Keratinocyte (primary cell): ENCODE results near the gene CARMIL1. TPM values are rescaled to one million over a fixed set of nuclear protein-coding genes. Genes with fewer than 3 reads are reported as not detected.
A peak's percentile ranks its signal among the peaks of the same experiment; 100 is the strongest.

Experiments used
- DNase-seq: peaks from one replicate; pipeline ENCODE4 v3.0.0-alpha.2; 2011; ENCODE audit warnings: low read depth, missing footprints, low spot score
- FAIRE-seq: peaks from 2 replicates; lab custom pipeline; 2011; peaks lifted over from hg19 to GRCh38; lab: Jason Lieb, UNC
- H2AFZ ChIP-seq: 2 replicates; pipeline ENCODE4 v1.6.0; 2012; ENCODE audit warnings: low read length, control low read depth, inconsistent platforms; ENCODE audit not compliant: control insufficient read depth
- H3K27ac ChIP-seq: 2 replicates; pipeline ENCODE4 v1.5.1; 2011; ENCODE audit warnings: low read length; ENCODE audit not compliant: control insufficient read depth, insufficient read depth
- H3K27me3 ChIP-seq: 3 replicates; pipeline ENCODE4 v1.6.0; 2011; ENCODE audit warnings: low read length; ENCODE audit not compliant: control insufficient read depth, insufficient read depth; ENCODE audit errors: extremely low read depth
- H3K36me3 ChIP-seq, 2 experiments: 2 replicates in 1 of 2; 3 replicates in 1 of 2; pipeline ENCODE4 v1.5.1; 2011; ENCODE audit warnings: low read length in 2 of 2, mild to moderate bottlenecking in 1 of 2; ENCODE audit not compliant: control insufficient read depth in 2 of 2, insufficient read depth in 2 of 2; ENCODE audit errors: extremely low read depth in 1 of 2
- H3K4me1 ChIP-seq: 3 replicates; pipeline ENCODE4 v1.5.1; 2011; ENCODE audit warnings: low read length; ENCODE audit not compliant: control insufficient read depth, insufficient read depth; ENCODE audit errors: extremely low read depth
- H3K4me2 ChIP-seq: 3 replicates; pipeline ENCODE4 v1.6.0; 2011; ENCODE audit warnings: low read depth, low read length; ENCODE audit not compliant: control insufficient read depth, insufficient read depth; ENCODE audit errors: extremely low read depth
- H3K4me3 ChIP-seq, 3 experiments: fragments of 200-600 bp in 1 of 3; sonication (generic) in 1 of 3; 2 replicates in 2 of 3; 3 replicates in 1 of 3; pipeline ENCODE4 v1.5.1; 2011 to 2016; ENCODE audit warnings: low read length in 3 of 3, mild to moderate bottlenecking in 3 of 3, control low read depth in 2 of 3, inconsistent platforms in 1 of 3, low read depth in 1 of 3, mixed read lengths in 1 of 3, mixed run types in 1 of 3, moderate library complexity in 1 of 3; ENCODE audit not compliant: control insufficient read depth in 2 of 3, insufficient read depth in 2 of 3; ENCODE audit errors: extremely low read depth in 1 of 3
- H3K79me2 ChIP-seq: 2 replicates; pipeline ENCODE4 v1.6.0; 2012; ENCODE audit warnings: low read length; ENCODE audit not compliant: control insufficient read depth, insufficient read depth
- H3K9ac ChIP-seq: 3 replicates; pipeline ENCODE4 v1.6.0; 2011; ENCODE audit warnings: low read length; ENCODE audit not compliant: control insufficient read depth, insufficient read depth; ENCODE audit errors: extremely low read depth
- H3K9me1 ChIP-seq: 3 replicates; pipeline ENCODE4 v1.6.0; 2011; ENCODE audit warnings: low read length; ENCODE audit not compliant: control insufficient read depth, insufficient read depth; ENCODE audit errors: extremely low read depth
- H3K9me3 ChIP-seq: 2 replicates; pipeline ENCODE4 v1.5.1; 2012; ENCODE audit warnings: low read depth, low read length; ENCODE audit not compliant: control insufficient read depth
- H4K20me1 ChIP-seq: 3 replicates; pipeline ENCODE4 v1.6.0; 2011; ENCODE audit warnings: low read length; ENCODE audit not compliant: control insufficient read depth, insufficient read depth; ENCODE audit errors: extremely low read depth
- EZH2 ChIP-seq: IDR thresholded peaks from one replicate; pipeline ENCODE4 v1.6.1; 2012; ENCODE audit warnings: inconsistent platforms, mild to moderate bottlenecking, low read length, moderate library complexity
- dilution Hi-C: fragments of 300-500 bp; cut with MboI; formaldehyde crosslinking; loops from one replicate; pipeline ENCODE4 v1.7.0; 2020; ENCODE audit warnings: low sequenced_read_pairs; ENCODE audit not compliant: extremely low pct_ligation_motif_present
- polyA plus RNA-seq, 5 experiments: library from polyadenylated mRNA; depleted of rRNA in 3 of 5; stranded (reverse) in 3 of 5; stranded (forward) in 1 of 5; unstranded in 1 of 5; fragments of >200 nt; gene quantifications; 1 replicate in 1 of 5; 2 replicates in 3 of 5; 3 replicates in 1 of 5; pipeline versions ENCODE4 v1.2.1 to v1.2.3, GENCODE V29; 2011 to 2012; ENCODE audit warnings: missing spikeins in 2 of 5, low read depth in 1 of 5, low replicate concordance in 1 of 5
- TF ChIP-seq, protein P1 (sequence below), 3 experiments: IDR thresholded peaks in 1 of 3; conservative IDR thresholded peaks in 1 of 3; optimal IDR thresholded peaks in 1 of 3; 2 replicates in 2 of 3; 3 replicates in 1 of 3; pipeline versions ENCODE3 to v1.5.1; 2011; ENCODE audit warnings: low read length in 3 of 3, mild to moderate bottlenecking in 3 of 3, moderate library complexity in 2 of 3, control low read depth in 1 of 3, inconsistent platforms in 1 of 3; ENCODE audit not compliant: insufficient read depth in 2 of 3; ENCODE audit errors: extremely low read depth in 1 of 3

Gene CARMIL1
- polyA plus RNA-seq, 1 donor (not counting 4 experiments of a cell fraction or from before 2014, with no cell fraction given): 18.9 TPM

DNA sequence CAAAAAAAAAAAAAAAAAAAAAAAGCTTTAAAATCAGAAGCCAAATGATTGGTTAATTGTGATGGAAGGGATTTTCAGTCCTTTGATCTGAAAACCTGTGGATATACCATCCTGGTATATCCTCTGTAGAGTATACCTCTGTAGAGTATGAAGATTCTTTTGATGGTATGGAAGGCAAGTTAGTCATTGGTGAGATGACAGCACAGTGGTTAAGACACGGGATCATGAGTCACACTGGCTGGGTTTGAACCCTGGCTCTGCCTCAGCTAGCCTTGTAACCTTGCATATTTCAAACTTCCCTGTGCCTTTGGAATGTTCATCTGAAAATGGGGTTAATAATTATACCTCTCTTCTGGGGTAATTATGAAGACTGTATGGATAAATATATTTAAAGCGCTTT lies 179.3 kb downstream of the CARMIL1 start:
- Histone ChIP-seq H4K20me1 (no peaks in the 10 kb centered on the region), H3K9me3 (no peaks in the 10 kb centered on the region), H2AFZ (no peak overlapping the region), H3K79me2 (no peaks in the 10 kb centered on the region), H3K36me3 (peaks cover 0 to 3% of the 10 kb centered on the region in 2 experiments), H3K4me1 (peaks cover 22% of the 10 kb centered on the region), H3K9ac (no peak overlapping the region), H3K27me3 (no peaks in the 10 kb centered on the region), H3K9me1 (no peaks in the 10 kb centered on the region), H3K4me2 (peak overlapping the region; percentile 63), H3K27ac (peak overlapping the region; percentile 45), H3K4me3 (peak overlapping the region in 1 of 3 experiments; percentile 16)
- peak; percentile 59 for DNase-seq
- TF ChIP-seq EZH2: no peak
- TF ChIP-seq, protein P1, sequence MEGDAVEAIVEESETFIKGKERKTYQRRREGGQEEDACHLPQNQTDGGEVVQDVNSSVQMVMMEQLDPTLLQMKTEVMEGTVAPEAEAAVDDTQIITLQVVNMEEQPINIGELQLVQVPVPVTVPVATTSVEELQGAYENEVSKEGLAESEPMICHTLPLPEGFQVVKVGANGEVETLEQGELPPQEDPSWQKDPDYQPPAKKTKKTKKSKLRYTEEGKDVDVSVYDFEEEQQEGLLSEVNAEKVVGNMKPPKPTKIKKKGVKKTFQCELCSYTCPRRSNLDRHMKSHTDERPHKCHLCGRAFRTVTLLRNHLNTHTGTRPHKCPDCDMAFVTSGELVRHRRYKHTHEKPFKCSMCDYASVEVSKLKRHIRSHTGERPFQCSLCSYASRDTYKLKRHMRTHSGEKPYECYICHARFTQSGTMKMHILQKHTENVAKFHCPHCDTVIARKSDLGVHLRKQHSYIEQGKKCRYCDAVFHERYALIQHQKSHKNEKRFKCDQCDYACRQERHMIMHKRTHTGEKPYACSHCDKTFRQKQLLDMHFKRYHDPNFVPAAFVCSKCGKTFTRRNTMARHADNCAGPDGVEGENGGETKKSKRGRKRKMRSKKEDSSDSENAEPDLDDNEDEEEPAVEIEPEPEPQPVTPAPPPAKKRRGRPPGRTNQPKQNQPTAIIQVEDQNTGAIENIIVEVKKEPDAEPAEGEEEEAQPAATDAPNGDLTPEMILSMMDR (optimal IDR thresholded peaks at IDR 0.05 in 1 of 3, IDR thresholded peaks at IDR 0.05 in 1 of 3, conservative IDR thresholded peaks at IDR 0.05 in 1 of 3; ENCODE audit: extremely low read depth in 1 of 3, insufficient read depth in 2 of 3, low read length in 3 of 3): no peak
- dilution Hi-C loops: no loop called here
- peak; percentile 99 for FAIRE-seq

DNA sequence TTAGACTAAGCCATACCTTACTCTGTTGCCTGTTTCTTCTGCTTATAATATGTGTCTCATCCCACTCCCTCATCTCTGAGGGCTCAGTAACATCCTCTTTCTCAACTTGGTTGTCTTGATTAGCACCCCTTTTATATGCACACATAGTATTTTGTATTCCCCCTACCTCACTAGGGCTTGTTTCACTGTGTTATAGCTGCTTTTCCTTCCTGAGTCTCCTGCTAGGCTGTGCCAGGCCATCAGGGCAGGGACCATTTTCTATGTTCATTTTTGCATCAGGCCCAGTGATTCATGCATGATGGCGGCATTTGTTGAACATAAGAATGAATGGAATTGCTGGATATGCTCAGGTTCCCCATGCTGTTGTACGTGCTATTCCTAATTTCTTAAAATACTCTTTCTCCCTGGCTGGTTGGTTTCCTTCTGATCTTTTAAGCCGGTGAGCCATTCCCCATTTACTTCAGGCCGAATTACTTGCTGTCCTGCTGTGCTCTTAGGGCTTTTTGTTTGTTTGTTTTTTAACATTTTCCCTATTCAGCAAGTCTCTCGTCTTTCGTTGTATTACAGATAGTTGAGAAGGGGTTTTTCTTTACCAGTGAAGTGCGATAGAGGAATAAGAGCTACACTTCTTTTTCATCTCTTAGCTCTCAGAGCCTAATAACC lies 183.2 kb downstream of the CARMIL1 start:
- H3K79me2 ChIP-seq: no peaks in the 10 kb centered on the region
- dilution Hi-C loops: no loop called here
- no peak overlapping the region for H2AFZ ChIP-seq

More for the DNA sequence above, 183.2 kb downstream of the CARMIL1 start:
- Histone ChIP-seq H3K4me3 (no peak overlapping the region), H3K9me1 (no peaks in the 10 kb centered on the region), H3K4me2 (no peak overlapping the region), H3K27ac (no peak overlapping the region), H3K27me3 (no peaks in the 10 kb centered on the region), H3K36me3 (peaks cover 3 to 4% of the 10 kb centered on the region in 2 experiments), H3K4me1 (peaks cover 16% of the 10 kb centered on the region), H3K9me3 (no peaks in the 10 kb centered on the region), H4K20me1 (no peaks in the 10 kb centered on the region), H3K9ac (no peak overlapping the region)
- TF ChIP-seq, protein P1 (optimal IDR thresholded peaks at IDR 0.05 in 1 of 3, IDR thresholded peaks at IDR 0.05 in 1 of 3, conservative IDR thresholded peaks at IDR 0.05 in 1 of 3; ENCODE audit: extremely low read depth in 1 of 3, insufficient read depth in 2 of 3, low read length in 3 of 3): no peak
- no peak for TF ChIP-seq EZH2
- no peak for FAIRE-seq
- no peak for DNase-seq
